VCaP (cell line): ENCODE data around the gene MCTP2.

Experiments used
- H3K27ac ChIP-seq: fragments of 450-650 bp; 2 replicates; pipeline ENCODE4 v1.5.1; 2017
- TF ChIP-seq, protein P1 (sequence below): fragments of 450-650 bp; conservative IDR thresholded peaks from 2 replicates; pipeline ENCODE4 v1.5.1; 2017; ENCODE audit warnings: mild to moderate bottlenecking, moderate library complexity

The MCTP2 gene

DNA sequence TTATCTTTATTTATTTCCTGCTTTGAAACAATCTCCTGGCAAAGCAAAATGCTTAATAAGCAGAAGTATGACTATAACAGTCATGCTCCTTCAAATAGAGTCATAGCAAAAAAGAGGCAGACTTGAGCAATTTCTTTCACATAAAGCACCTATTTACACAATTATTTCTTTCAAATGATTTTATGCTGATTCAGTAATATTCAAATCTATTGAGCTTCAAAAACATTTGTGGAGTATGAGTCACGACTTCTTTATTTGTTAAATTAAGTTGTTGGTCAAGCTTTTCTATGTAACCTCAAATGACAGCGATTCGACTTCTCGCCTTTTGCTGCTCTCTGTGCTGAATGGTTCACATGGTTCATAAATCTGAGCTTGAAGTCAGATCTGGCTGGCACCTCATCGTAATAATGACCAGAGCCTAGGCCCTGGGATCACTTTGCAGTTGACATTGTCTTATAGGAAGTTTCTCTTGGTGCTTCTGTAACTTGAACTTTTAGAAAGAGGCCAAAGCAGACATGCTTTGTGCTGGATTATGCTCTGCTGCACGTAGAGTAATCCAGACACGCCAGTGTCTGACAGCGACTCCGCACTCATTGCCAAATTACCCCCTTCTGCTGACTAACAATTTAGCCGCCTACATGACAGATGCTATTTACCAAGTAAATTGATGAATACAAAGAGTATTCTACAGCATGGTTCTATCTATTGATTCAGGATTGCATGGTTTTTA is 139.0 kb downstream of the MCTP2 start:
- H3K27ac ChIP-seq: no peak overlapping the region
- TF ChIP-seq, protein P1, sequence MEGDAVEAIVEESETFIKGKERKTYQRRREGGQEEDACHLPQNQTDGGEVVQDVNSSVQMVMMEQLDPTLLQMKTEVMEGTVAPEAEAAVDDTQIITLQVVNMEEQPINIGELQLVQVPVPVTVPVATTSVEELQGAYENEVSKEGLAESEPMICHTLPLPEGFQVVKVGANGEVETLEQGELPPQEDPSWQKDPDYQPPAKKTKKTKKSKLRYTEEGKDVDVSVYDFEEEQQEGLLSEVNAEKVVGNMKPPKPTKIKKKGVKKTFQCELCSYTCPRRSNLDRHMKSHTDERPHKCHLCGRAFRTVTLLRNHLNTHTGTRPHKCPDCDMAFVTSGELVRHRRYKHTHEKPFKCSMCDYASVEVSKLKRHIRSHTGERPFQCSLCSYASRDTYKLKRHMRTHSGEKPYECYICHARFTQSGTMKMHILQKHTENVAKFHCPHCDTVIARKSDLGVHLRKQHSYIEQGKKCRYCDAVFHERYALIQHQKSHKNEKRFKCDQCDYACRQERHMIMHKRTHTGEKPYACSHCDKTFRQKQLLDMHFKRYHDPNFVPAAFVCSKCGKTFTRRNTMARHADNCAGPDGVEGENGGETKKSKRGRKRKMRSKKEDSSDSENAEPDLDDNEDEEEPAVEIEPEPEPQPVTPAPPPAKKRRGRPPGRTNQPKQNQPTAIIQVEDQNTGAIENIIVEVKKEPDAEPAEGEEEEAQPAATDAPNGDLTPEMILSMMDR: no peak

DNA sequence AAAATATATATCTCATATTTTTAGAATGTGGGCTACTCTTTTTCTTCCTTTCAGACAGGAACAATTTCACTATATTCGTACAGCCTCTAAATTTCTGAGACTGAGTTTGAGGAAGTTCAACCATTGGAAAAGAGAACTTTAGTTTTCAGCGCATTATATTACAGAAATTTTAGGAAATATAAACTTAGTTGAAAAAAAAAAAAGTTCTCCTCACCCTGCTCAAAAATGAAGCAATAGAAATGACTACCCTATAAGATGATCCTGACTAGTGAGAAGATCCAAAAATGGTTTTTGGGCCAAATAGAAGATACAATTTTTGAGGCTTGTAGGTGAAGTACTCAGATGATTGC is 139.6 kb downstream of the MCTP2 start:
- H3K27ac ChIP-seq: no peak overlapping the region
- TF ChIP-seq, protein P1: no peak

DNA sequence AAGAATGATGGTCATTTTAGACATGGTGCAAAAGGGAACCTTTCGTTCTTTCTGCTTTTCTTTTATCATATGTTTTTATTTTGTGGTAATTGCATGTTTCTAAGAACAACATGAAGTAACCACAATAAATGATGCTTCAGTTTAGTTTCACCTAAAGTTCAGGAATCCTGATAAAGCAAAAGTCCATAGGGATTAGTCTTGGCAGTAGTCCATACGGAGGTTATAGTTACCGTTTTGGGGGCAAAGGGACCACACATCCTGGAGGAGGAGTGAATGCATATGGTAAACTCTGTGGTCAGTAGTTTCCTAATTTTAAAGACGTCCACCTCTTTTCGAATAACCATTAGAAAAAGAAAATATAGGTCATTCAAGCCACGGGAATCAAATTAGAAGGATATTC is 141.5 kb downstream of the MCTP2 start:
- no peak overlapping the region for H3K27ac ChIP-seq
- TF ChIP-seq, protein P1: no peak

GRCh38 chr15:94375997-94376396 is 144.6 kb downstream of the MCTP2 start:
- TF ChIP-seq, protein P1: no peak
- H3K27ac ChIP-seq: no peak overlapping the region

DNA sequence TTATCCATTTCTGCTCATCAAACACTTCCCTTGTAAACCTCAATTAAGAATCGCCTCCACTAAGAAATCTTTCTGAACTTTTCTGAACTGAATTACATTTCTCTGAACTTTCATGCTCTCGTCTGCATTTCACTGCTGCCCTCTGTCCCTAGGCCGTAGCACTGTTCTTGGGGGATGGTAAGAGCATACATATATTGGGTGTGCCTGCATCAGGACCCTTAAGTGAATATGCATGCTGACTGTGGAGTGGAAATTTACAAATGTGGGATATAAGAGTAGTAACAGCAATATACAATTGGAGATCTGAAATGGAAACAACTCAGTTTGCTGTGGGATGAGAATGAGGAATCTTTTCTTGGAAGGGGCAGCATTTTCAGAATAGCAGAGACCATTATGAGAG is 148.6 kb downstream of the MCTP2 start:
- H3K27ac ChIP-seq: no peak overlapping the region
- TF ChIP-seq, protein P1: no peak

DNA sequence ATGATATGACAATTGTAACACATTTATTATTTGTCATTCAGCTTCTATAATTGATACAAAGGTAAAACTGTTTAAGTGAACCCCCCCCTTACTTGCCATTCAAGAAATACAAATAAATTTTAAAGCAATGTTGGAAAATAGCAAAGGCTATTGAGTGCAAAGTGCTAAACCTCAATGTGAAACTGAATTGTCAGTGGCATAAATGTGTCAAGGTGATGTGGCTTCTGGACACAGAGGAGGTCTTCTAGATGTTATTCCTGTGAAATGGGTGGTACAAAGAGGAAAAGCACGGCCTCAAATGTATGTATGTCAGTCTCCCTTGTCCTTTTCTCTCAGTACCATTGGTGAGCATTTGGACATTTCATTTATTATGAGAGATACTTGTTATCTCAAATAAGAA is 149.4 kb downstream of the MCTP2 start:
- no peak overlapping the region for H3K27ac ChIP-seq
- TF ChIP-seq, protein P1: no peak

DNA sequence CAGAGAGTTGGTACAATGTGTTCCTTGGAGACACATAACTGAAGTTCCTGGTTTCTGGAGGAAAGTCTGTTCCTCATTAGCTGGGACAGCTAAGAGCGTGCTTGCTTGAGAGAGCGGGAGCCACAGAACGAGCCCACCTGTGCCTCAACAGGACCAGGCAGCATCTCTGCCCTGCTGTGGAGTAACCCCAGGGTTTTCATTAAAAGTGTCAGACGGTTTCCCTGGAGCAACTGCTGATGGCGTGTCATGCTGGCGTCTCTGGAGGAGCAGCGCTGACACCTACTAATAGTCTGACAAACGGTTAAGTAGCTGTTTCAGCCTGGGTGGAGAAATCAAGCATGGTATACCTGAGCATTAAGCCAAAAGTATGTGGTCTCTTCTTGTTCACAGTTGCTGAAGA is 150.0 kb downstream of the MCTP2 start:
- TF ChIP-seq, protein P1: no peak
- H3K27ac ChIP-seq: no peak overlapping the region
